Fibroblast of pulmonary artery (primary cell): ENCODE measurements around the gene GPR137B.
A peak's percentile ranks its signal among the peaks of the same experiment; 100 is the strongest.

Experiments used
- DNase-seq: peaks from one replicate; pipeline ENCODE4 v3.0.0-alpha.2; 2010; ENCODE audit warnings: low read depth
- H3K4me3 ChIP-seq: replicated peaks from 2 replicates; pipeline ENCODE4 v1.5.1; 2011; ENCODE audit warnings: low read depth, mild to moderate bottlenecking, control low read depth, low read length, moderate library complexity
- CTCF ChIP-seq: IDR thresholded peaks from 2 replicates; pipeline ENCODE4 v1.5.1; 2011; ENCODE audit warnings: mild to moderate bottlenecking, control low read depth, low read length, inconsistent platforms; ENCODE audit errors: missing control alignments

GPR137B gene

GRCh38 chr1:236100799-236101198, 41.5 kb upstream of the GPR137B start:
- H3K4me3 ChIP-seq, result no peak overlapping the region
- no peak for DNase-seq

DNA sequence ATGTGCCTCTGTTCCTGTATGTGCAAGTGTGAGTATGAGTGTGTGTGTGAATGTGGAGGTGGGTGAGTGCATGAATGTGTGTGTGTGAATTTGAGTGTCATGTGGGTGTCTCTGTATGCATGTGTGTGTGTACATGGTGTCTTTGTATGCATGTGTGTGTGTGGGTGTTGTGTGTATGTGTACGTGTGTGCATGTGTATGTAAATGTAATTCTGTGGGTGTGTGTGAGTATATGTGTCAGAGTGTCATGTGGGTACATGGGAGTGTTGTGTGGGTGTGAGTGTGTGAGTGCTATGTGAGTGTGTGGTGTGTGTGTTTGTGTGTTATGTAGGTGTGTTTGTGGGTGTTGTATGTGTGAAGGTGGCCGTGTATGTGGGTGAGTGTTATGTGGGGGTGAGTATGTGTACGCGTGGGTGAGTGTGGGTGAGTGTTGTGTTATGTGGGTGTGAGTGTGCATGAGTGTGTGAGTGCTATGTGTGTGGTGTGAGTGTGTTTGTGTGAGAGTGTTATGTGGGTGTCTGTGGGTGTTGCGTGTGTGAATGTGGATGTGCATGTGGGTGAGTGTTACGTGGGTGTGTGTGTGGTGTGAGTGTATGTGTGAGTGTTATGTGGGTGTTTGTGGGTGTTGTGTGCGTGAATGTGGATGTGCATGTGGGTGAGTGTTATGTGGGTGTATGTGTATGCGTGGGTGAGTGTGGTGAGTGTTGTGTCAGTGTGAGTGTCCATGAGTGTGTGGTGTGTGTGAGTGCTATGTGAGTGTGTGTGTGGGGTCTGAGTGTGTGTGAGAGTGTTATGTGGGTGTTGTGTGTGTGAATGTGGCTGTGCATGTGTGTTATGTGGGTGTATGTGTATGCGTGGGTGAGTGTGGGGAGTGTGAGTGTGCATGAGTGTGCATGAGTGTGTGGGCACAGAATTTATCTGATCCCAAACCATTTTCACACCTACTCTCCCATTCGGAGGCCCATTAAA, 40.8 kb upstream of the GPR137B start:
- no peak overlapping the region for H3K4me3 ChIP-seq
- no peak for TF ChIP-seq CTCF
- no peak for DNase-seq

More at GRCh38 chr1:236100799-236101198, 41.5 kb upstream of the GPR137B start:
- TF ChIP-seq CTCF, result no peak

- DNase-seq, result no peak
- TF ChIP-seq CTCF, result no peak
- no peak overlapping the region for H3K4me3 ChIP-seq
These were observed 39.7 kb upstream of the GPR137B start for GRCh38 chr1:236102611-236103010.

GRCh38 chr1:236103059-236103458, 39.3 kb upstream of the GPR137B start:
- no peak for DNase-seq
- no peak overlapping the region for H3K4me3 ChIP-seq
- no peak for TF ChIP-seq CTCF

- TF ChIP-seq CTCF, result peak; percentile 71
- peak; percentile 75 for DNase-seq
- H3K4me3 ChIP-seq, result no peak overlapping the region
These were observed 38.6 kb upstream of the GPR137B start for GRCh38 chr1:236103646-236104218.

DNA sequence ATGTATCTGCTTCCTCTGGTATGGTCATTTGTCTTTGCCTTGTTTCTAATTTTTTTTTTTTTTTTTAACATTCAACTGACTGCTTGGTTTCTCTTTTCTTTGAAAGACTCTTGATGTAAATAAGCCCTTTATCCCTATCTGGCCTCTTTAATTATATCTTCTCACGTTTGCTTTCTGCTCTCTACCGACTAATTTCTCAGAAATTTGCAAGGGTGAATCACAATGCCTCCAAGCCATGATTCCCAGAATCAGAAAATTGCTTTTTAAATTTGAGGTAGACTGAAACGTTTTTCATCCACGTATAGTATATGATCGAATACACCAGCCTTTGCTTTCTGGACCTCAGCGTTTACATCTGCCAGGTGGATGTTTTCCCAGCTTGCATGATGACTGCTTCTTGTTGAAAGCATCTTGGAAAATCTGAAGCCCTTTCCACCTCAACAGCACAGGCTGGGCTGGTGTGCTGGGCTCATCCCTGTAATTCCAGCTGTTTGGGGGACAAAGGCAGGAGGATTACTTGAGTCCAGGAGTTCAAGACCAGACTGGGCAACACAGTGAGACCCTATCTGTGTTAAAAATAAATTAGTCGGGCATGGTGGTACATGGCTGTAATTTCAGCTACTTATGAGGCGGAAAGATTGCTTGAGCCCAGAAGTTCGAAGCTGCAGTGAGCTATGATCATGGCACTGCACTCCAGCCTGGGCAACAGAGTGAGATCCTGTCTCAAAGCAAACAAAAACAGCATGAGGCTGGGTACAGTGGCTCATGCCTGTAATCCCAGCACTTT, 35.0 kb upstream of the GPR137B start:
- no peak for TF ChIP-seq CTCF
- no peak for DNase-seq
- H3K4me3 ChIP-seq, result no peak overlapping the region
